ENCODE results near the gene GBF1.
"Not testable (repeated sequence)": the region's sequence is repeated elsewhere in the genome, so short reads cannot be mapped to it uniquely, and the experiment has no call there.

Gene GBF1

GRCh38 chr10:102233997-102234396 is 11.3 kb upstream of the GBF1 start:
- no peak for DNase-seq (ENCODE audit: low read depth in 4 of 4, low spot score in 1 of 4)

GRCh38 chr10:102234888-102235597 is 10.3 kb upstream of the GBF1 start:
- DNase-seq (ENCODE audit: low read depth in 4 of 4, low spot score in 1 of 4), result no peak

- no peak for DNase-seq (ENCODE audit: low read depth in 4 of 4, low spot score in 1 of 4)
These were observed 9.8 kb upstream of the GBF1 start for GRCh38 chr10:102235598-102235920.

- DNase-seq (ENCODE audit: low read depth in 4 of 4, low spot score in 1 of 4), result no peak
These were observed 9.3 kb upstream of the GBF1 start for GRCh38 chr10:102236006-102236405.

- DNase-seq (ENCODE audit: low read depth in 4 of 4, low spot score in 1 of 4), result no peak
These were observed 7.5 kb upstream of the GBF1 start for GRCh38 chr10:102237711-102238252.

GRCh38 chr10:102240467-102241031 is 4.8 kb upstream of the GBF1 start:
- DNase-seq (ENCODE audit: low read depth in 4 of 4, low spot score in 1 of 4), result no peak

- DNase-seq (ENCODE audit: low read depth in 4 of 4, low spot score in 1 of 4), result no peak
These were observed 4.3 kb upstream of the GBF1 start for GRCh38 chr10:102241032-102241443.

- peak; percentile 78 to 92 (median 84) for DNase-seq (ENCODE audit: low read depth in 4 of 4, low spot score in 1 of 4)
These were observed 3.8 kb upstream of the GBF1 start, which contains the start of gene PITX3 for GRCh38 chr10:102241444-102242117. Gene PITX3 (minus strand): TSS chr10:102241512. CDS start chr10:102232080, 9,432 bp downstream.

GRCh38 chr10:102242118-102242485 is 3.2 kb upstream of the GBF1 start:
- no peak for DNase-seq (ENCODE audit: low read depth in 4 of 4, low spot score in 1 of 4)

GRCh38 chr10:102243309-102243708 is 2.0 kb upstream of the GBF1 start:
- no peak for DNase-seq (ENCODE audit: low read depth in 4 of 4, low spot score in 1 of 4)

- DNase-seq (ENCODE audit: low read depth in 4 of 4, low spot score in 1 of 4), result no peak
These were observed 560 bp downstream of the GBF1 start for GRCh38 chr10:102245932-102246251.

GRCh38 chr10:102246261-102246660 is 929 bp downstream of the GBF1 start:
- DNase-seq (ENCODE audit: low read depth in 4 of 4, low spot score in 1 of 4), result no peak

GRCh38 chr10:102247734-102248133 is 2.4 kb downstream of the GBF1 start:
- DNase-seq (ENCODE audit: low read depth in 4 of 4, low spot score in 1 of 4), result no peak

GRCh38 chr10:102252508-102252907 is 7.2 kb downstream of the GBF1 start:
- not testable (repeated sequence) for DNase-seq (ENCODE audit: low read depth in 4 of 4, low spot score in 1 of 4)

- DNase-seq (ENCODE audit: low read depth in 4 of 4, low spot score in 1 of 4), result no peak
These were observed 9.1 kb downstream of the GBF1 start for GRCh38 chr10:102254426-102254825.

GRCh38 chr10:102255404-102255803 is 10.1 kb downstream of the GBF1 start:
- DNase-seq (ENCODE audit: low read depth in 4 of 4, low spot score in 1 of 4), result no peak

- no peak for DNase-seq (ENCODE audit: low read depth in 4 of 4, low spot score in 1 of 4)
These were observed 15.9 kb downstream of the GBF1 start for GRCh38 chr10:102261196-102261595.

- no peak for DNase-seq (ENCODE audit: low read depth in 4 of 4, low spot score in 1 of 4)
These were observed 16.5 kb downstream of the GBF1 start for GRCh38 chr10:102261842-102262241.

- no peak for DNase-seq (ENCODE audit: low read depth in 4 of 4, low spot score in 1 of 4)
These were observed 17.5 kb downstream of the GBF1 start for GRCh38 chr10:102262744-102263370.

- no peak for DNase-seq (ENCODE audit: low read depth in 4 of 4, low spot score in 1 of 4)
These were observed 19.0 kb downstream of the GBF1 start for GRCh38 chr10:102264371-102264770.

GRCh38 chr10:102266670-102267069 is 21.3 kb downstream of the GBF1 start:
- DNase-seq (ENCODE audit: low read depth in 4 of 4, low spot score in 1 of 4), result no peak

- no peak for DNase-seq (ENCODE audit: low read depth in 4 of 4, low spot score in 1 of 4)
These were observed 22.4 kb downstream of the GBF1 start for GRCh38 chr10:102267748-102268147.

Data from stimulated activated CD4-positive, alpha-beta T cell treated with anti-CD3 and anti-CD28 coated beads, Interleukin-1b, Interleukin-23, amount 100 ng/mL, for 24 hours (primary cell).